GM21528 (cell line): ENCODE measurements around the gene MSLN.
"Not testable (repeated sequence)": the region's sequence is repeated elsewhere in the genome, so short reads cannot be mapped to it uniquely, and the experiment has no call there.

Source experiments
- ATAC-seq: cut with Tn5 transposase; IDR thresholded peaks from one replicate; pipeline ENCODE4 v1.9.1; 2021; ENCODE audit warnings: mild to moderate bottlenecking, moderate library complexity; ENCODE audit not compliant: unreplicated experiment, low FRiP score

The MSLN gene

GRCh38 chr16:760545-761343 lies at the start of gene MSLN:
TSS of gene MSLN (plus strand) at chr16:760734. CDS start at chr16:762681, 1,947 bp downstream.
- ATAC-seq, result no peak

- no peak for ATAC-seq
Observed at GRCh38 chr16:711084-711483, 49.5 kb upstream of the MSLN start.

- no peak for ATAC-seq
Observed at GRCh38 chr16:711548-712320, 48.8 kb upstream of the MSLN start.

- ATAC-seq, result not testable (repeated sequence)
Observed at GRCh38 chr16:712740-713250, 47.7 kb upstream of the MSLN start.

GRCh38 chr16:714079-714478 lies 46.5 kb upstream of the MSLN start:
- ATAC-seq, result no peak

- ATAC-seq, result no peak
Observed at GRCh38 chr16:714558-715476, 45.7 kb upstream of the MSLN start, which contains the start of gene METRN. TSS of gene METRN (plus strand) at chr16:715118. CDS start at chr16:715290, 172 bp downstream.

GRCh38 chr16:715477-716199 lies 44.9 kb upstream of the MSLN start:
- ATAC-seq, result no peak

GRCh38 chr16:716200-716568 lies 44.4 kb upstream of the MSLN start:
- no peak for ATAC-seq

GRCh38 chr16:716768-717325 lies 43.7 kb upstream of the MSLN start:
- ATAC-seq, result no peak

- no peak for ATAC-seq
Observed at GRCh38 chr16:717450-718245, 42.9 kb upstream of the MSLN start.

GRCh38 chr16:718389-718788 lies 42.1 kb upstream of the MSLN start:
- ATAC-seq, result no peak

- no peak for ATAC-seq
Observed at GRCh38 chr16:718922-719321, 41.6 kb upstream of the MSLN start.

- ATAC-seq, result no peak
Observed at GRCh38 chr16:719815-720446, 40.6 kb upstream of the MSLN start.

GRCh38 chr16:720447-720989 lies 40.0 kb upstream of the MSLN start:
- no peak for ATAC-seq

- ATAC-seq, result peak; percentile 53
Observed at GRCh38 chr16:720990-721764, 39.4 kb upstream of the MSLN start, which contains the start of gene ANTKMT. TSS of gene ANTKMT (plus strand) at chr16:721146. CDS start at chr16:721275, 129 bp downstream.

GRCh38 chr16:721765-722540 lies 38.6 kb upstream of the MSLN start:
- no peak for ATAC-seq
